Kidney (tissue), 14 donors: Measurements from ENCODE around the gene MMRN2. TPM values are rescaled to one million over a fixed set of nuclear protein-coding genes. Genes with fewer than 3 reads are reported as not detected.
A peak's percentile ranks its signal among the peaks of the same experiment; 100 is the strongest.

Experiments used
- DNase-seq, 5 donors: peaks; one replicate each; pipeline ENCODE4 v3.0.0-alpha.2; 2013 to 2020
- FAIRE-seq: peaks from 2 replicates; lab custom pipeline; 2012; peaks lifted over from hg19 to GRCh38; lab: Jason Lieb, UNC
- H3K27ac ChIP-seq, 2 donors: one replicate each; pipeline ENCODE4 v1.7.0; 2013; ENCODE audit warnings: low read depth in 2 of 2, low read length in 2 of 2, inconsistent platforms in 1 of 2
- H3K27me3 ChIP-seq: one replicate; pipeline ENCODE4 v1.7.1; 2013; ENCODE audit warnings: low read length, inconsistent platforms; ENCODE audit not compliant: control insufficient read depth, insufficient read depth
- H3K36me3 ChIP-seq, 3 donors: one replicate each; pipeline versions ENCODE4 v1.7.0 to v1.7.1; 2013; ENCODE audit warnings: low read length in 3 of 3, control low read depth in 1 of 3, inconsistent platforms in 1 of 3; ENCODE audit not compliant: insufficient read depth in 3 of 3, control insufficient read depth in 2 of 3
- H3K4me1 ChIP-seq, 3 donors: one replicate each; pipeline versions ENCODE4 v1.7.0 to v1.7.1; 2013; ENCODE audit warnings: low read length in 3 of 3, inconsistent platforms in 1 of 3, low read depth in 1 of 3; ENCODE audit not compliant: control insufficient read depth in 2 of 3, insufficient read depth in 2 of 3
- H3K4me3 ChIP-seq, 3 donors: one replicate each; pipeline versions ENCODE4 v1.7.0 to v1.8.1; 2013; ENCODE audit warnings: low read length in 3 of 3, control low read depth in 1 of 3, inconsistent platforms in 1 of 3
- H3K9ac ChIP-seq, 3 donors: one replicate each; pipeline versions ENCODE4 v1.7.0 to v1.7.1; 2013; ENCODE audit warnings: low read length in 3 of 3, control low read depth in 1 of 3, inconsistent platforms in 1 of 3
- H3K9me3 ChIP-seq, 3 donors: one replicate each; pipeline versions ENCODE4 v1.7.0 to v1.7.1; 2013; ENCODE audit warnings: low read length in 3 of 3, control low read depth in 1 of 3, inconsistent platforms in 1 of 3; ENCODE audit not compliant: control insufficient read depth in 2 of 3, insufficient read depth in 1 of 3
- intact Hi-C: fragments of 100-400 bp; cut with DNase I; formaldehyde crosslinking; loops from one replicate; pipeline ENCODE4 v1.11.1; 2022
- polyA plus RNA-seq: library from polyadenylated mRNA; stranded (reverse); fragments of 350-450 nt; fragmentation: Illumina TruSeq; extraction: RNeasy Lipid Tissue Mini Kit (QIAGEN cat#74804); gene quantifications from one replicate; pipeline ENCODE4 v1.2.3, GENCODE V29; 2014; ENCODE audit warnings: low read depth, low replicate concordance; ENCODE audit not compliant: insufficient read depth
- total RNA-seq: library from RNA; stranded (reverse); fragmentation: NEBNext Ultra II Directional; extraction: Animal tissue kit (Norgen Biotek cat#: 25700); gene quantifications from one replicate; pipeline ENCODE4 v1.2.1, GENCODE V29; 2021
- TF ChIP-seq, protein P1 (sequence below): IDR thresholded peaks from 3 replicates; pipeline ENCODE4 v1.5.1; 2012; ENCODE audit warnings: mild to moderate bottlenecking, moderate library complexity, borderline replicate concordance; ENCODE audit not compliant: insufficient read depth; ENCODE audit errors: extremely low read depth
- donor health status: control.
- donor health status: control.
- donor health status: control.
- donor health status: control.
- donor health status: control.
- donor health status: DM: yes; HTN: yes; CAD: no.
- donor health status: Normal renal cell carcinoma (clear cell type).

Gene MMRN2
- total and polyA plus RNA-seq, 2 donors from 2014 or later, result 19.9 to 65.9 TPM

DNA sequence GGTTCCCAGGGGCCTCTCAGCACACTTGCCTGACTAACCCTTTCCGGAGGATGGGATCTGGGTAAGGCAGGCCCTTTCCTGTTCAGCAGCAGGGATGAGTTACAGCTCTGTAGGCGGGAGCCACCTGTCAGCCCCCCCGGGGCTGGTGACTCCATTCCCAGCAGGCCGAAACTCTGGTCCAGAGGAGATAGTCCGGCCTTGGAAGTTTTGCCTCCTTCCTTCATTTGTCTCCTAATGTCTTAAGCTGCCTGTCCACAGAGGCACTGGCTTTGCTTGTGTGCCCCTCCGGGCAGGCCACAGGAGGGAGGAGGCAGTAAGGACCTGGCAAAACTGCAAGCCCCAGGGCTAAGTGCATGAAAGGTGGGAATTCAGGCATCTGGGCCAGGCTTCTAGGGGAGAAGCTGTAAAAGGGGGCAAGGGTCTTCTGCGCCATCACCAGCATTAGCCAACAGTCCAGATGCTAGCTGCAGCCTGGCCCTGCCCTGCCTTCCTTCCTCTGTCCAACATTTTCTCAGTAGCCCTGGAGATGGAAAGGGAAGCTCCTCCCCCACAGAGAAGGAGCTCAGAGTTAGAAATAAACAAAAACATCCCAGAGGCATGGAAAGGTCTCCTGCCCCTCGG lies 12.1 kb upstream of the MMRN2 start:
- Histone ChIP-seq H3K4me1 (peaks cover 0 to 37% (median 34%) of the 10 kb centered on the region in 3 donors), H3K27ac (peak overlapping the region; percentile 89 to 97), H3K27me3 (no peaks in the 10 kb centered on the region), H3K9ac (peak overlapping the region in 2 of 3 donors; percentile 77 to 94), H3K4me3 (peak overlapping the region in 2 of 3 donors; percentile 62), H3K36me3 (no peaks in the 10 kb centered on the region), H3K9me3 (no peaks in the 10 kb centered on the region)
- intact Hi-C loops, result no loop called here
- FAIRE-seq (no peak), DNase-seq (peak in 4 of 5 donors; percentile 24 to 74 (median 54))
- TF ChIP-seq, protein P1, sequence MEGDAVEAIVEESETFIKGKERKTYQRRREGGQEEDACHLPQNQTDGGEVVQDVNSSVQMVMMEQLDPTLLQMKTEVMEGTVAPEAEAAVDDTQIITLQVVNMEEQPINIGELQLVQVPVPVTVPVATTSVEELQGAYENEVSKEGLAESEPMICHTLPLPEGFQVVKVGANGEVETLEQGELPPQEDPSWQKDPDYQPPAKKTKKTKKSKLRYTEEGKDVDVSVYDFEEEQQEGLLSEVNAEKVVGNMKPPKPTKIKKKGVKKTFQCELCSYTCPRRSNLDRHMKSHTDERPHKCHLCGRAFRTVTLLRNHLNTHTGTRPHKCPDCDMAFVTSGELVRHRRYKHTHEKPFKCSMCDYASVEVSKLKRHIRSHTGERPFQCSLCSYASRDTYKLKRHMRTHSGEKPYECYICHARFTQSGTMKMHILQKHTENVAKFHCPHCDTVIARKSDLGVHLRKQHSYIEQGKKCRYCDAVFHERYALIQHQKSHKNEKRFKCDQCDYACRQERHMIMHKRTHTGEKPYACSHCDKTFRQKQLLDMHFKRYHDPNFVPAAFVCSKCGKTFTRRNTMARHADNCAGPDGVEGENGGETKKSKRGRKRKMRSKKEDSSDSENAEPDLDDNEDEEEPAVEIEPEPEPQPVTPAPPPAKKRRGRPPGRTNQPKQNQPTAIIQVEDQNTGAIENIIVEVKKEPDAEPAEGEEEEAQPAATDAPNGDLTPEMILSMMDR, result no peak

DNA sequence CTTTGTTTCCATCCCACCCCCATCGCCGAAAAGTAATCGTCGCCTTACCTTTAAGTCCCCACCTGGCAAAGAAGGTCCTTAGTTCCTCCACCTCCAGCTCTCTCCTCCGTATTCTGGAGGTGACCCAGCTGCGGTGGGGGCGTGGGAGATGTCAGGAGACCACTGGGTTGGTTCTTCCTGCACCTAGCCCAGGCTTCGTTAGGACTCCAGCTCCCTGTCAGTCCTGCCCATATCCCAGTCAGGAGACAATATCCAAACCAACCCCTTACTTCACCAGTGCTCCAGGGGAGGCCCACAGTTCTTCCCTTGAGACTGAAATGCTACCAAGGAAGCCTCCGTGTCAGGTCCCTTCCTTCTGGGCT lies 11.6 kb upstream of the MMRN2 start:
- Histone ChIP-seq H3K27ac (peak overlapping the region; percentile 80 to 83), H3K27me3 (no peaks in the 10 kb centered on the region), H3K9ac (peak overlapping the region in 2 of 3 donors; percentile 26 to 94), H3K9me3 (no peaks in the 10 kb centered on the region), H3K4me3 (peak overlapping the region in 2 of 3 donors; percentile 62), H3K4me1 (peaks cover 0 to 37% (median 29%) of the 10 kb centered on the region in 3 donors), H3K36me3 (no peaks in the 10 kb centered on the region)
- TF ChIP-seq, protein P1, result no peak
- DNase-seq (peak in 1 of 5 donors; percentile 48), FAIRE-seq (no peak)
- intact Hi-C loops, result no loop called here

DNA sequence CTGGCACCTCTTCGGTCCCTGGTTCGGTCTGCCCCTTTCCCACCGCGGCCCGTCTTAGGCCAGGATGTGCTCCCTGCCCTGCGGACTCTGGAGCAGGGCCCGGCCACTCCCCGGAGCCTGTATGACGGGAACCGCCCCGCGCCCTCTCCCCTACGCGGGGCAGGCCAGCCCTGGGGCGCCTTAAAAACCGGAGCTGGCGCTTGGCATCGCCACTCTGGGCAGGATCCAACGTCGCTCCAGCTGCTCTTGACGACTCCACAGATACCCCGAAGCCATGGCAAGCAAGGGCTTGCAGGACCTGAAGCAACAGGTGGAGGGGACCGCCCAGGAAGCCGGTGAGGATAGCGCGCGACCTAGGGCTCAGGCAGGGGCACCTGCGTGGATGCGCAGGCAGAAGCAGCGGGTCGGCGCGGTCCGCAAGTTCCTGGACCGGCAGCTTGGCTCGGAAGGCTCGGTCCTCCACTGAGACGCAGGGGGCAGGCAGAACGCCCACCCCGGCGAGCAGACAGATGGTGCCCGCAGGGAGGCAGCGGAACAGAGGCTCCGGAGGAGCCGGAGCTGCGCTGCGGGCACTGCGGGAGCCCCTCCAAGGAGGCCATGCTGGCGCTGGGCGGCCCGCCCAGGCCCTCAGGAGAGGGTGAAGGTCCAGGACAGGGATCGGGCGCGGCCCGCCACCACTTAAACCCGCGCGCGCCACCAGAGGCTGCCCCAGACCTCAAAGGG lies 11.0 kb upstream of the MMRN2 start, which contains the start of gene ADIRF:
TSS of gene ADIRF (plus strand) at position 212 of the 723 bp plus-strand sequence. CDS start at position 275, 63 bp downstream.
- peak in 3 of 5 donors; percentile 32 to 92 (median 66) for DNase-seq

More for the DNA sequence above, 11.0 kb upstream of the MMRN2 start, which contains the start of gene ADIRF:
- TF ChIP-seq, protein P1, result no peak
- H3K27ac ChIP-seq, result peak within 1 kb of the TSS; percentile 80 to 83
- H3K36me3 ChIP-seq, result no peaks in the 10 kb centered on the region
- peaks cover 0 to 37% (median 27%) of the 10 kb centered on the region in 3 donors for H3K4me1 ChIP-seq
- intact Hi-C loops, result no loop called here
- peak within 1 kb of the TSS in 2 of 3 donors; percentile 26 to 94 for H3K9ac ChIP-seq
- H3K9me3 ChIP-seq, result no peaks in the 10 kb centered on the region
- no peak for FAIRE-seq
- H3K4me3 ChIP-seq, result peak within 1 kb of the TSS in 2 of 3 donors; percentile 62
- no peaks in the 10 kb centered on the region for H3K27me3 ChIP-seq
